DMS79 treated with DMSO at 0.1 percent for 48 hours (cell line): ENCODE data around the gene PNPLA3.
A peak's percentile ranks its signal among the peaks of the same experiment; 100 is the strongest.
"Not testable (repeated sequence)": the region's sequence is repeated elsewhere in the genome, so short reads cannot be mapped to it uniquely, and the experiment has no call there.

ENCODE experiments used
- DNase-seq: peaks from one replicate; lab custom pipeline; 2025; lab: John Stamatoyannopoulos, UW

The PNPLA3 gene

DNA sequence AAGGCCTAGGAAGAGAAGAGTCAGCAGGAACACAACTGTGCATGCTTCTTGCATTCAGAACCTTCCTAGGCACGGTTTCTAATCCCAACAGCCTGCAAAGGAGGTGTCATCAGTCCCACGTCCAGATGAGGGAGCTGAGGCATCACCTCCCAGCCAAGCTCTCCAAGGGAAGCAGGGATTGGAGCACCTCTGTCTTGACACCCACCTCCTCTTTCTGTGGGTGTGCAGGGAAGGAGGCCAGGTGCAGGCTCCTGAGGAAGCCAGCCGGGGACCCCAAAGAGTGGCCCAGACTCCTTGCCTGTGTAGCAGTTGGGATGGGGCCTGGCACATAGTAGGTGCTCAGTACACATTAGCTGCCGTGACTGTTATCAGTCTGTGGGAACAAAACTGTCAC, 33.7 kb upstream of the PNPLA3 start:
- no peak for DNase-seq

DNA sequence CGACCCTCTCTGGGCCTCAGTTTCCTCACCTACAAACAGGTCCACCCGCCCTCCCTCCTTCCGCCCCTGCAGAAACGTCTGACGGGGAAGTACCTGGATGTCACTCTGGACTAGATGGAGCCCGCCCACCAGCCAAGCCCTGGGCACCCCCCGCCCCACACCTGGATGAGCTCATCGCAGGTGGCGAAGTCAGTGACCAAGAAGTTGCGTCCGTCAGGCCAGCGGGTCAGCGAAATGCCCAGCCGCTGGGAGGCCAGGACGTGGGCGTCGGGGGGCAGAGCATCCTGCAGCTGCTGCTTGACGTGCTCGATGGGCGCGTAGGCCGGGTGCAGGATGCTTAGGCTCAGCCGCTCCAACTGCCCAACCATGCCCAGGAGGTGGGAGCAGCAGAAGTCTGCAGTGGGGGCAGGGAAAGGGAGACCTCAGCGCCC, 32.7 kb upstream of the PNPLA3 start:
- no peak for DNase-seq

DNA sequence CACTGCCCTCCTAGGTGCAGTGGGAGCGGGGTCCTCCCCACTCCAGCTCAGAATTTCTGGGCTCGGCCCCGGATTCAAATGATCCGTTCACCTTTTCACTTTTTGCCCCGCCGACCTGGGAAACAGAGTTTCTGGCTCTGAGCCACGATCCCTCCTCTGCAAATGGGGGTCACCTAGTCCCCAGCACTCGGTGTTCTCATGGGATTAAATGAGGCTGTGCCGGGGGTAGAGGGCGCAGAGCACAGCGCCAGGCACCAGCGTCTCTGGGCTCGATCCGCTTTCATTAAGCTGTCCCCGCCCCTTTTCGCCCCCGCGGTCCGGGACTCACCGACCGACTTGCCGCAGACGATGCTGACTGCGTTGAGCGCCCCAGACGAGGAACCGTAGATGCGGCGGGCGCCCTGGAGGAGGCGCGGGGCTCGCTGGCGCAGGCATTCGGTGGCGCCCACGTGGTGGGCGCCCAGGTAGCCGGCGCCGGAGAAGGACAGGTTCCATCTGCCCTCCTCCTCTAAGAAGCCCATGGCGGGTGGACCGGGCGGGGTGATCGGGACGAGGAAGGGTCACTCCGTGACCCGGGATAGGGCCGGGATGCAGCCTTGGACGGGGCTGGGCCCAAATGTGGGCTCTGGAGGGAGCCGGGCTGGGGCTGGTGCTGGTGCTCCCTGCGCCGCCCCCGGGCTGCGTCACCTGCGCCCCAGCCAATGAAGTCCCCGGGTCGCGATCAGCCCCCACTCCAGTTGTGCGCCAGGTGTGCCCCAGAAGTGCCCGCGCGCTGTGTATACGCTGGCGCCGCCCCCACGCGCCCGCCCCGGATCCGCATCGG, 32.0 kb upstream of the PNPLA3 start, which contains the start of gene PNPLA5:
Gene PNPLA5 (minus strand): TSS at position 654 of the 823 bp plus-strand sequence. CDS start 133 bp downstream, at position 521.
- DNase-seq: no peak

DNA sequence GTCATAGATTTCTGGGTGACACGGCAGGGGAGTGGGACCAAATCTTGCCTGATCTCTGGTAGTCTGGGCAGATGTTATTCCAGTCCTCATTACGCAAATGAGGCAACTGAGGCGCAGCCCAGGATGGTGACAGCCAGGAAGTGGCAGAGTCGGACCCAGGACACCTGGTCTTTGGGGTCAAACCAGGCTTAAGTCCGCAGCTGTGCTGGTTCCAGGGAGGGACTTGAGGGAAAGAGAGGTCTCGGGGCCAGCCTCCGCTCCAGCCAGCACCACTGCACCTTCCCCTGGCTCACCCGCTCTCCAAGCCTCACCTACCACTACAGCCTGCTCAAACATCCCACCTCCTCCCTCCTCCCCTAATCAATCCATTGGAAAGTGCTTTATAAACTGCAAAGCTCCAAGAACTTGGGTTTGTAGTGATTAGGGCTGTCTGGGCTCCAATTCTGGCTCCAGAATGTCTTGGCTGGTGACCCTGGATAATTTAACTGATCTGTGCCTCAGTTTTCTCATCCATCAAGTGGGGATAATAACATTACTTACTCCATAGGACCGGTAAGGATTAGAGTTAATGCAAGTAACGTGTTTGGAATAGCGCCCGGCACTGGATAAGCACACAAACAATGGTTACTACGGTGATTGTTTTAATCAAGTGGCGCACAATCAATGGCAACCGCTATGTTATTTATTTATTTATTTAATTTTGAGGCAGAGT, 31.3 kb upstream of the PNPLA3 start:
- DNase-seq: no peak

DNA sequence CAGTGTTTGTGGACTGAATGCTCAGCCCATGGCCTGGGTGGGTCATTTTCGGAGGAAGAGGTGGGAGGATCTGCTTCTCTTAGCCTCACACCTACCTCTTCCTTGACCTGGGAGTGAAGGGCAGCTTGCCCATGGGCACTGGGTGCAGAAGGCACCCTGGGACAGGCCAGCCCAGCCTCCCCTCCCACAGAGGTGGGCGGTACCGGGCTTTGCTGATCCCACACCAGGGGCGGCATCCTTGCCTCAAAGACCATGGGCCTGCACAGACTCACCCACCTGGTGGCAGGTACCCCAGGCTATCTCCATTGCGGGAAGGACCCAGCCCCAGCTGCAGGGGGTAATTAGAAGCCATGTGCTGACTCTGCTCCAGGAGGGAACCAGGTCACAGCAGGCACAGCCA, 30.3 kb upstream of the PNPLA3 start:
- DNase-seq: no peak

DNA sequence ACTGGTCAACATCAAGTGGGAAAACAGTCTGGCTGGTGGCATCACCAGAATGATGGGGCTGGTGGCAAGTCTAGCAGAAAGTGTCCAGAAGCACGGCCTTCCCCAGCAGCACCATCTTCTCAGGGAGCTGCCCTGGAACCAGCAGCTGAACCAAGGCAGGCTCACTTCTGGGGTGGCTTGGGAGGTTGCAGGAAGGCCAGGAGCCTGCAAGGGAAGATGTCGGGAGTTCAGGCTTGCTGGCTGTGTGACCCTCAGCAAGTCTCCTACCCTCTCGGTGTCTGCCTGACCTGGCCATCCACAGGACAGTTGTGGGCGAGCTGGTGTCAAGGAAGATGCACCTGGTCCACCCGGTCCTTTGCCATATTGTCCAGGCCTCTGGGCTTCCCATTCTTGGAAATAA, 29.5 kb upstream of the PNPLA3 start:
- DNase-seq: no peak

DNA sequence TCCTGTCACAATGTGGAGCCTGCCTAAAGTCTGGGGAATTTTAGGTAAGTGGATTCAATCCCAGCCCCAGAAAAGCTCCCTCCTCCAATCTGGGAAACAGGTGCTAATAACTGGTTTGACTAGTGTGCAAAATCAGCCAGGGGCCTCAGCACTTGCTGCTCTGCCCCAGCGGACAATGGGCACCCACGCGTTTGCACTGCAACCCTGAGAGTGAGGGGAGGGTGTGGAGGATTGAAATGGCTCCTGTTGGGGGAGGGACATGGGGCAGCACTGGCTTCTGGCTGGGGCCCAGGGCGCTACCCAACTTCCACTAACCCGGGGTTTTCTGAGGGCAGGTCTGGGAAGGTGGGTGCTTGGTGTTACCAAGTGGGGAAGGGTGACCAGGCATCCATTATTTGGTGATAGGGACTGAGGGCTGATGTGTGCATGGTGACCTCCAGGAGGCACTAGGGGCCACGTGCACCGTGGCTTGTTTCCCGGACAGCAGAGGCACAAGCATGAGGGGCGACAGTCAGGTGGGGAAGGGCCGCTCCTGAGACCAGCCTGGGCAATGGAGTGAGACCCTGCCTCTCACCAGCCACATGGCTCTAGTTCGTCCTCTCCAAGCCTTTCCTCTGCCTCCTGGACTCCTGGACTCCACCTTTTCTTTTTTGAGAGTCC, 27.5 kb upstream of the PNPLA3 start:
- no peak for DNase-seq

DNA sequence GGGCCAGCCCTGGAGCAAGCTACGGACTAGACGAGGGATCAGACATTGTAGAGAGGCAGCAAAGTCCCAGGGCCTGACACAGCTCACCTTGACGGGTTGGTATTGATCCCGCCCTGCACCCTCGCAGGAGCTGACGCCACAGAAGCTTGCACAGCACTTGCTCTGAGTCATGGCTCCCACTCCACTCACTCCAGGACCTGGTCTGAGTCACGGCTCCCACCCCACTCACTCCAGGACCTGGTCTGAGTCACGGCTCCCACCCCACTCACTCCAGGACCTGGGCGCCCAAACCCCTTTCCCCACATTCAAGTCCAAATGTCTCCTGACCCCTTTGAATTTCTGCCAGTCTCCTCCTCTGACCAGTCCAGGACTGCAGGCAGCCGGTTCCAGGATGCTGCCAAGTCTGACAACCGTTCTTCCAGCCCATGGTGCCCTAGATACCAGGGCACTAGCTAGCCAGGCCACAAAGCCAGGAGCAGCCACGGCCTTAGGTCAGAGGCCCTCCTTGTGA, 25.8 kb upstream of the PNPLA3 start:
- DNase-seq: no peak

DNA sequence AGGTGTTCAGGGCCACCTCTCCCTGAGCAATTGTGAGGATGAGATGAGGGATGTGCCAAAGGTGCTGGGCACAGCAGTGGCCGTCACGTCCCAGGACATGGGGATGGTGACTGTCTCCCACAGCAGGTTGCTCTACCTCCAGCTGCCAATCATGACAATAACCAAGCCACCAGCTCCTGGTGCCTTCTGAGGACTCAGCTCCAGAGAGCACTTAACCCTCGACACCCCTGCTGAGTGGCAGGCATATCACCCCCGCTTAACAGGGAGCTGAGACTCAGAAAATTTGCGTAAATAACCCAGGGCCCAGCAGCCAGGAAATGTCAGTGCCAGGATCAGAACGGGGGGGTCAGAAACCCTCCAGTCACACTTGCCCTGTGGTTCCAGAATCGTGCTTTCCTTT, 23.4 kb upstream of the PNPLA3 start:
- no peak for DNase-seq

DNA sequence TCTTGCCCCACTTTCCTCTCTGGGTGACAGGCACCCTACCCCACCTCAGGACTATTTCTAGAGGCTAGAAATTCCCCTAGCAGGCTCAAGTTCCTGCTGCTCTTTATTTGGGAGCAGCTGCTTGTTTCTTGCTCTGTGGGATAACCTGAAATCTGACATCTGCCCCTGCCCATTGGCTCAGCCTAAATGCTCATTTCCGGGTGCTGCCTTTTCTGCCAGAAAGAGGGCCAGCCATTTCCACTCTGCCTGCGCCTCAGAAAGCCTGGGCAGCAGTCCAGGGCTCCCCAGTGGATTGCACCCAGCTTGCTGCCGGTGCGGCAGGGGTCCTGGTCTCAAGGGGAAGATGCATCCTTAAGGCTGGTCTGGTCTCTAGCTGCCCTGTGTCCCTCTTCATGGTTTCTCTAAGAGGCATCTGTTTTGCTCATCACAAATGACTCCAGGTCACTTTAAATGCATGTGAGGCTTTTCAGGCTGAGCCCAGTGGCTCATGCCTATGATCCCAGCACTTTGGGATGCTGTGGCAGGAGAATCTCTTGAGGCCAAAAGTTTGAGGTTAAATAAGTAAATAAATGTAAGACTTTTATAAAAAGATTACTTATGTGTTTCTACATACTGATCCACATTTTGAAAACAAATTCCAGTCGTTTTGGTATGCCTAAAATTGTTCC, 21.5 kb upstream of the PNPLA3 start:
- DNase-seq: no peak

DNA sequence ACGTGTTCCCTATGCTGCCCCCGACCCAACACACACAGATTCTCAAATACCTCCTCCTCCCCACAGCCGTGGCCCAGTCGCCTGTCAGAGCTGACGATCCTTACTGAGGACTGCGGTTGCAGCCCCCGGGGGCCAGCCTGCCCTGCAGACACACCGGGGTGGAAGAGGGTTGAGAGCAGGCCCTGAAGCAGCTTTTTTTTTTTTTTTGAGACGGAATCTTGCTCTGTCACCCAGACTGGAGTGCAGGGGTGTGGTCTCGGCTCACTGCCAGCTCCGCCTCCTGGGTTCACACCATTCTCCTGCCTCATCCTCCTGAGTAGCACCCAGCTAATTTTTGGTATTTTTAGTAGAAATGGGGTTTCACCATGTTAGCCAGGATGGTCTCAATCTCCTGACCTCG, 20.6 kb upstream of the PNPLA3 start:
- not testable (repeated sequence) for DNase-seq

DNA sequence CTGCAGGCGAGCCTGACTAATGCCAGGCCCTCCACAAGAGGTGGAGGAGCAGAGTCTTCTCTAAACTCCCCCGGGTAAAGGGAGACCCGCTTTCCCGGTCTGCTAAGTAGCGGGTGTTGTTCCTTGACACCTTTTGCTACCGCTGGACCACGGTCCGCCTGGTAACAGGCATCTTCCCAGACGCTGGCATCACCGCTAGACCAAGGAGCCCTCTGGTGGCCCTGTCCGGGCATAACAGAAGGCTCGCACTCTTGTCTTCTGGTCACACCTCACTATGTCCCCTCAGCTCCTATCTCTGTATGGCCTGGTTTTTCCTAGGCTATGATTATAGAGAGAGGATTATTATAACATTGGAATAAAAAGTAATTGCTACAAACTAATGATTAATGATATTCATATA, 19.2 kb upstream of the PNPLA3 start:
- not testable (repeated sequence) for DNase-seq

DNA sequence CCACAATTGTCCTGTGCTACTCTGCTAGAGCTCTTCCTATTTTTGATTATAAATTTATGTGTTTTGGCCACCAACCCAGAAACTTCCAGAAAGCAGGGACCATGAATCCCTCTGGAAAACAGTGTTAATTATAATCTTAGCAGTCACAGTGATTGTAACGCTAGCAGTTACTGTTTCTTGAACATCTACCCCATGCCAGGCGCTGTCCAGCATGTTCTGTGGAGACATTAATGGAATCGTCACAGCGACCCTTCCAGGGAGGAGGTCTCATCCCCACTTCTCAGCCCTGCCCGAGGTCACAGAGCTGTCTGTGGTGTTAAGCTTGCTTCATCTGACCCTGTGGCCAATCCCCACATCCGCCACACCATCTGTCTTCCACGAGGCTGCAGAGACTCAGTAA, 17.9 kb upstream of the PNPLA3 start:
- no peak for DNase-seq

DNA sequence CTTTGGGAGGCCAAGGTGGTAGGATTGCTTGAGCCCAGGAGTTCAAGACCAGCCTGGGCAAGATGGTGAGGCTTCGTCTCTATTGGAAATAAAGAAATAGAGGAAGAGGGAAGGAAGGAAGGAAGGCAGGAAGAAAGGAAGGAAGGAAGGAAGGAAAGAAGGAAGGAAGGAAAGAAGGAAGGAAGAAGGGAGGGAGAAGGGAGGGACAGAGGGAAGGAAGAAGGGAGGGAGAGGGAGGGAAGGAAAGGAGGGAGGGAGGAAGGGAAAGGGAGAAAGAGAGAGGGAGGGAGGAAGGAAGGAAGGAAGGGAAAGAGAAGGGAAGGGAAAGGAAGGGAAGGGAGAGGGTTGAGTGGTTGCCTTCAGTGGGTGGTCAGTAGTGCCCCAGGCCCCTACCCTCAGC, 13.9 kb upstream of the PNPLA3 start:
- DNase-seq: no peak

DNA sequence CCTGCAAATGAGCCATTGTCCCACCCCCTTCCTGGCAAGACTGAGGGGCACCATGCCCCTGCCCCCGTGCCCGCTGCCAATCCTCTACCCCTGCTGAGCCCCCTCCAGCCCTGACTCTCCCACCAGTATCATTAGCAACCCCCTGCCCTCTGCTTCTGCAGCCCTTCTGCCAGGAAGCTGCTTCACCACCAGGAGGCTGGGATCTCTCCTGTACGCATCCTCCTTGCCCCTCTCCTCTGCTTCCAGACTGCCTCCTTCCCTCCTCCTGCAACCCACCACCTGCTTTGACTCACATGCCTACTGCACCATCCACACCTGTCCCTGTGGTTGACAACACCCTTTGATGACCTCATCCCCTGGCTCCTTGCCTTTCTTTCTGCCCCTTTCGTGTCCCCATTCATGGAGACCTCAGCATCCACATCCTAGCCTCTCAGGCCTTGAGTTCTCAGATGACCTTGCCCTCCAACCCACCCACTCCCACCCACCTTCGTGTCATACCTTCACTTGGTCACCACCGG, 13.4 kb upstream of the PNPLA3 start:
- DNase-seq: no peak

DNA sequence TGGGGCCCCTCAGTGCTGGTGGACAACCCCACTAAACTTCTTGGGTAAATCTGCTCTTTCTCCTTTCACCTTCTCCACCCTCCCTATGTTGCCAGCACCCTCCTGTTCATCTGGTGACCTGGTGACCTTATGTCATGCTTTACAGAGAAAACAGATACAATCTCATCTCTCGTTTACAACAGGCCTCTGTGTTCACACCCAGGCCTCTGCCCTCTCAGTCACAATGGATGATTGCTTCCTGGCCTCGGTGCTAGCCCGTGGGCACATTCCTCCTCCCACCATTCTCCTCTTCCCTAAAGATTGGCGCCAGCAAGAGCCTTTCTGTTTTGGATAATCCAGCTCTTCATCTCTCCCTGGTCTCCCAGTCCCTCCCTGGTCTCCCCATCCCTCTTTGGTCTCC, 12.3 kb upstream of the PNPLA3 start:
- DNase-seq: no peak

DNA sequence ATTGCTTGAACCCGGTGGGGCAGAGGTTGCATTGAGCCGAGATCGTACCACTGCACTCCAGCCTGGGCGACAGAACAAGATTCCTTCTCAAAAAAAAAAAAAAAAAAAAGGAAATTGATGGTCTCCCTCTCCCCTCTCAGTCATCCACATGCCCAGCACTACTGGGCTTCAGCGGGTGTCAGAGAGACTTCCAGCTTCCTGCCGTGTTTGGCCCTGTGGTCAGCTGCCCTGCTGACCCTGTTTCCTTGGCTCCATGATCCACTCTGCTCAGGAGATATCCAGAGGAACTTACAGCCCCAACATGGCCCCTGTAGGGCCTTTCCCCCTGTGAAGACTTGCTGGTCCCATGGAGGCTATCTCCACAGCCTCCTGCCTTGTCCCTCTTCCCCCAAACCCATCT, 6.1 kb upstream of the PNPLA3 start:
- DNase-seq: no peak

DNA sequence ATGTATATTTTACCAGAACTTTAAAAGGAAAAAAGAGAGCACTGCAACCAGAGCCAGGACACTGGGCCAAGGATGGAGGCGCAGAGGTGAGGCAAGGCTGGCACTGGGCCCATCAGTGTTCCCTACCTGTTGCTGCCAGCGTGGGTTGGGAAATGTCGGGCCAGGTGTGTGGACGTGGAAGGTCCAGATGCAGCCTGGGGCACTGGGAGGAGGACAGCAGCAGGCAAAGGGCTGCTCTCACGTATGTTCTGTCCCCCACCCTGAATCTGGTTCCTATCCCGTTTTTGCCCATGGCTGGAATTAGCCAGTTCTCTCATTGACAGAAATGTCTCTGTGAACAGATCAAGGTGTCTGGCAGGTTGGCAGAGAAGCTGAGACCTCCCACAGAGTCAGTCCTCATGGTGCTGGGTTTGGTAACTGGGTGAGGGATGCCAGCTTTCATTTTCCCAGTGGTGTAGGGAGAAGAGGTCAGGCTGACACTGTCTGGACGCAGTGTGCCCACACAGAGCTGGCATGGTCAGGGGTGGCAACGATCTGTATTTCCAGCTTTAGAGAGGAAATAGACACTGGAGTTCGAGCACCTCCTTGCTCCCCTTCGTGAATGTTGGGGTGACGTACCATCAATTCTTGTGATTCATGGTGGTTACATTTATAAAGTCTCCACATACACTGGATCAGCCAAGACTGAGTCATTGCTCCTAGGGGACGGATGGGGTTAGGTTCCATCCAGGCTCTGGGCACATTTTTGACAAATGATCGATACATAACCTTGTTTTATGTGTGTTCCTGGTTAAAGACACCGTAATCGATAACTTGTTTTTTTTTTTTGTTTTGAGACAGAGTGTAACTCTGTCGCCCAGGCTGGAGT, 4.3 kb upstream of the PNPLA3 start:
- no peak for DNase-seq

DNA sequence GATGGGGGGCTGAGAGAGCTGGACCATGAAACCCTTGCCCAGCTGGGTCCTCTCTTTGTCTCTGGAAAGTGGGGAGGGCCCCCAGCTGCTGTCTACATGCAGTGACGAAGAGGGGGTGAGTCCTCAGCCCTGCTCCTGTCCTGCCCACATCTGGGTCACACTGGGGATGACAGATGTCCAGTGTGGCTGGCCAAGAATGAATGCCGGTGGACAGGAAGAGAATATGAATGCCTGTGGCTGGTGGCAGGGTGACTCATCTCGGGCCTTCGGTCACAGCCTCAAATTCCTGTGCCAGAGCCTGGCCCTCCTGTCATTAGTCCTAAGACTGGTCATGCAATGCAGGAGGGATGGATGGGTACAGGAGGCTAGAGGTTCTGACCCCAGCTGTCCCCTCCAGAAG, 2.2 kb upstream of the PNPLA3 start:
- no peak for DNase-seq

DNA sequence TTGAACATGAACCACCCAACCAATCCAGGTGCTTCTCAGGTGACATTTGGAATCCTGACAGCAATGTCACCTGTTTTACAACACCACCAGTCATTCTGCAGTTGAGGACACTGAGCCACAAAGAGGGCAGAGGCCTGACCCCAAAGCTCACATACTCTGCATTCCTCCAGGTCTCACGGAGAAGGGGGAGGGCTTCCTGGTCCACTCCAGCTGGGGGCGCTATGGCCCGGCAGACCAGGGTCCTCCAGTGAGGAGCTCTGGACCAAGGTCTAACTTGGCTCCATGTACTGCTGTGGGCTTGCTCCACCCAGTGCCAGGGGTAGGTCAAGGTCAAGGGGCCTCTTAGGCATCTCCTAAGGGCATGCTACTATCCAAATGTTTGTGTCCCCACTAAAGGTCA, 1.5 kb upstream of the PNPLA3 start:
- no peak for DNase-seq

DNA sequence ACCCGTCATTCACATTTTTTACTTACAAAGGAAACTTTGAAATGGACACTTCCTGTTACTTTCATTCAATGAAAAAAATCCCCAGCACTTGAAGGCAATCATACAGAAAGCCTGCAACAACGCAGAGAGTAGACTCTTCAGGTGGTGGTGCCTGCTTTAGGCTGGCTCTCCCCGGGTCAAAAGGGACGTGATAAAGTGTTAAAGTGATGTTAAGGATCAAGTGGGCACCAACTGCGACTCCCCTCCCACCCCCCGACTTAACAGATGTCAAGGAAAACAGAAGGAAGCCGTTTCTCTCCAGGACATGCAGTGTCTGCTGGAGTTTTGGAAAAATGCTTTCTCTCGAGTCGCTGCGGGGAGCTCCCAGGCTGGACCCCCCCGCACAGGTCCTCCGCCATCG, 414 bp upstream of the PNPLA3 start:
- peak; percentile 9 for DNase-seq
